SK-N-SH treated with all-trans-retinoic acid at 6 μM for 48 hours (cell line): ENCODE data around the gene MOB1A.

Source experiments
- ATAC-seq: fragments of 200-7000 bp; cut with Tn5 transposase; 3 replicates; pipeline ENCODE4 v1.9.1; 2020; ENCODE audit warnings: mild to moderate bottlenecking, moderate library complexity
- BACH2 ChIP-seq: fragments of 250-450 bp; sonication (Bioruptor Pico); IDR thresholded peaks from 2 replicates; pipeline ENCODE4 v1.9.0; 2021; ENCODE audit warnings: mild to moderate bottlenecking, borderline replicate concordance
- CREB5 ChIP-seq: fragments of 250-450 bp; sonication (Bioruptor Pico); IDR thresholded peaks from 2 replicates; pipeline ENCODE4 v1.5.1; 2020; ENCODE audit warnings: low read depth, mild to moderate bottlenecking, moderate library complexity
- CSDC2 ChIP-seq: fragments of 250-450 bp; sonication (Bioruptor Pico); IDR thresholded peaks from 2 replicates; pipeline ENCODE4 v1.5.0; 2020; ENCODE audit warnings: mild to moderate bottlenecking, moderate library complexity
- CSRNP3 ChIP-seq: fragments of 250-450 bp; sonication (Bioruptor Pico); IDR thresholded peaks from 2 replicates; pipeline ENCODE4 v1.5.1; 2021; ENCODE audit warnings: mild to moderate bottlenecking, moderate library complexity
- ESRRG ChIP-seq: fragments of 250-450 bp; sonication (Bioruptor Pico); IDR thresholded peaks from 2 replicates; pipeline ENCODE4 v1.6.1; 2021; ENCODE audit warnings: mild to moderate bottlenecking
- GLIS3 ChIP-seq: fragments of 250-450 bp; sonication (Bioruptor Pico); IDR thresholded peaks from 2 replicates; pipeline ENCODE4 v1.5.0; 2020; ENCODE audit warnings: mild to moderate bottlenecking, moderate library complexity
- ISL1 ChIP-seq: fragments of 250-450 bp; sonication (Bioruptor Pico); IDR thresholded peaks from 2 replicates; pipeline ENCODE4 v2.1.2; 2022; ENCODE audit warnings: mild to moderate bottlenecking, moderate library complexity
- OSR1 ChIP-seq: fragments of 250-450 bp; sonication (Bioruptor Pico); IDR thresholded peaks from 2 replicates; pipeline ENCODE4 v1.8.0; 2022; ENCODE audit warnings: moderate library complexity, mild to moderate bottlenecking, inconsistent platforms
- PATZ1 ChIP-seq: fragments of 250-450 bp; sonication (Bioruptor Pico); IDR thresholded peaks from 2 replicates; pipeline ENCODE4 v1.8.0; 2020; ENCODE audit warnings: mild to moderate bottlenecking, moderate library complexity, borderline replicate concordance
- POU6F1 ChIP-seq: fragments of 250-450 bp; sonication (Bioruptor Pico); IDR thresholded peaks from 2 replicates; pipeline ENCODE4 v1.8.0; 2021; ENCODE audit warnings: low read depth, mild to moderate bottlenecking, moderate library complexity, borderline replicate concordance
- PPARA ChIP-seq: fragments of 250-450 bp; sonication (Bioruptor Pico); IDR thresholded peaks from 2 replicates; pipeline ENCODE4 v1.5.0; 2020; ENCODE audit warnings: mild to moderate bottlenecking, borderline replicate concordance
- RARB ChIP-seq: fragments of 250-450 bp; sonication (Bioruptor Pico); IDR thresholded peaks from 2 replicates; pipeline ENCODE4 v1.8.0; 2021; ENCODE audit warnings: mild to moderate bottlenecking, moderate library complexity
- TCF4 ChIP-seq: fragments of 250-450 bp; sonication (Bioruptor Pico); IDR thresholded peaks from 2 replicates; pipeline ENCODE4 v1.8.0; 2021; ENCODE audit warnings: mild to moderate bottlenecking, moderate library complexity, borderline replicate concordance
- TSHZ2 ChIP-seq: fragments of 250-450 bp; sonication (Bioruptor Pico); IDR thresholded peaks from 2 replicates; pipeline ENCODE4 v1.5.0; 2020; ENCODE audit warnings: mild to moderate bottlenecking, moderate library complexity
- ZC3H10 ChIP-seq: fragments of 250-450 bp; sonication (Bioruptor Pico); IDR thresholded peaks from 2 replicates; pipeline ENCODE4 v1.5.1; 2021; ENCODE audit warnings: mild to moderate bottlenecking, moderate library complexity
- ZFP30 ChIP-seq: fragments of 450-650 bp; formaldehyde crosslinking; IDR thresholded peaks from 2 replicates; pipeline ENCODE4 v1.5.0; 2022; ENCODE audit warnings: mild to moderate bottlenecking, moderate library complexity
- ZNF565 ChIP-seq: fragments of 450-650 bp; formaldehyde crosslinking; conservative IDR thresholded peaks from 2 replicates; pipeline ENCODE4 v1.5.0; 2020; ENCODE audit warnings: low read depth, mild to moderate bottlenecking, moderate library complexity
- ZNF70 ChIP-seq: fragments of 450-650 bp; formaldehyde crosslinking; IDR thresholded peaks from 2 replicates; pipeline ENCODE4 v1.5.0; 2020; ENCODE audit warnings: mild to moderate bottlenecking, moderate library complexity

Gene MOB1A

GRCh38 chr2:74107071-74107470, 71.6 kb downstream of the MOB1A start:
- ATAC-seq = no peak
- TF ChIP-seq BACH2 (CRISPR knock-in tag) (no peak), GLIS3 (no peak), PPARA (CRISPR knock-in tag) (no peak), ZNF565 (CRISPR knock-in tag) (no peak)

- ATAC-seq = no peak
- no peak for TF ChIP-seq GLIS3
- no peak for TF ChIP-seq ZFP30 (CRISPR knock-in tag)
- TF ChIP-seq OSR1 (CRISPR knock-in tag) = no peak
- no peak for TF ChIP-seq CSDC2
- TF ChIP-seq ISL1 (CRISPR knock-in tag) = no peak
- TF ChIP-seq, all 23 proteins: peak for 0
These were observed 73.3 kb downstream of the MOB1A start for GRCh38 chr2:74105413-74105812.

- ATAC-seq = no peak
- TF ChIP-seq OSR1 (CRISPR knock-in tag) (no peak), CREB5 (no peak), TSHZ2 (CRISPR knock-in tag) (no peak), ISL1 (CRISPR knock-in tag) (no peak), RARB (CRISPR knock-in tag) (no peak), PPARA (CRISPR knock-in tag) (no peak), TCF4 (CRISPR knock-in tag) (no peak), PATZ1 (CRISPR knock-in tag) (no peak), CSDC2 (no peak)
- TF ChIP-seq, all 23 proteins: peak for 0
These were observed 73.8 kb downstream of the MOB1A start for GRCh38 chr2:74104839-74105238.

GRCh38 chr2:74103763-74104162, 74.9 kb downstream of the MOB1A start:
- no peak for ATAC-seq
- TF ChIP-seq BACH2 (CRISPR knock-in tag) (no peak), TCF4 (CRISPR knock-in tag) (no peak), CREB5 (no peak), ESRRG (CRISPR knock-in tag) (no peak), PATZ1 (CRISPR knock-in tag) (no peak), CSRNP3 (CRISPR knock-in tag) (no peak), ZNF70 (CRISPR knock-in tag) (no peak), TSHZ2 (CRISPR knock-in tag) (no peak), POU6F1 (CRISPR knock-in tag) (no peak), ZC3H10 (CRISPR knock-in tag) (no peak)
- TF ChIP-seq, all 23 proteins: peak for 0
